BLaER1 treated with 17β-estradiol and CSF1 and Interleukin-3, amounts not matched to agents 10 nM and 100 nM (cell line): ENCODE data around the gene TRIM2.
"Not testable (repeated sequence)": the region's sequence is repeated elsewhere in the genome, so short reads cannot be mapped to it uniquely, and the experiment has no call there.

Source experiments
- H3K27ac ChIP-seq, 11 experiments: shearing (Covaris generic); formaldehyde crosslinking; 2 replicates each; pipeline ENCODE4 v1.8.1; 2022
- H3K27me3 ChIP-seq, 11 experiments: shearing (Covaris generic); formaldehyde crosslinking; 2 replicates each; pipeline ENCODE4 v1.8.1; 2022
- H3K36me3 ChIP-seq, 11 experiments: shearing (Covaris generic); formaldehyde crosslinking; 2 replicates each; pipeline ENCODE4 v1.8.1; 2022
- H3K4me1 ChIP-seq, 10 experiments: shearing (Covaris generic); formaldehyde crosslinking; 2 replicates each; pipeline ENCODE4 v1.8.1; 2022
- H3K4me2 ChIP-seq, 11 experiments: shearing (Covaris generic); formaldehyde crosslinking; 2 replicates each; pipeline ENCODE4 v1.8.1; 2022
- H3K4me3 ChIP-seq, 10 experiments: shearing (Covaris generic); formaldehyde crosslinking; 2 replicates each; pipeline ENCODE4 v1.8.1; 2022
- H3K9ac ChIP-seq, 11 experiments: shearing (Covaris generic); formaldehyde crosslinking; 2 replicates each; pipeline ENCODE4 v1.8.1; 2022
- H3K9me3 ChIP-seq, 11 experiments: shearing (Covaris generic); formaldehyde crosslinking; replicated peaks in 1 of 11; 2 replicates each; pipeline ENCODE4 v1.8.1; 2022
- H4K20me1 ChIP-seq, 11 experiments: shearing (Covaris generic); formaldehyde crosslinking; 2 replicates each; pipeline ENCODE4 v1.8.1; 2022
- Cebpa-rat ChIP-seq, 11 experiments: shearing (Covaris generic); IDR thresholded peaks; 2 replicates each; pipeline ENCODE4 v1.8.1; 2022

The TRIM2 gene

DNA sequence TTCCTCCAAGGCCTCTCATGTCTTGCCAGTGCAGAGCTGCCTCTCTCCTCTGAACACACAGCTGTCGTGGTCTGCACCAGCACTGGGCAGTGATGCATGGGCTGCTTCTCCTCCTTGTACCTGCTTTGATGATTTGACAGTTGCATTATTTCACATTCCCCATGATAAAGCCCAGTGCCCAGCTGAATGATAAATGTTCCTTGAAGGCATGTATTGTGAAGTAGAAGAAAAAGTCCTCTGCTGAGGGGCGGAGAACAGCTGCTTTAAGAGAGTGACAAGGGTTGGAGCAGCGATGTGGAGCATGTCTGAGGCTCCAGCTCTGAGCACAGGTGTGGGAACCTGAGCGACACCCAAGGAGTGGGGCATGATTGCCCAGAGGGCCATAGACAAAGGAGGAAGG lies 21.1 kb upstream of the TRIM2 start:
- Histone ChIP-seq H3K9ac (no peak overlapping the region), H3K4me2 (peak overlapping the region in 4 of 11 experiments; percentile 2 to 8 (median 4); a peak in 1 of 22 replicates), H3K4me3 (no peak overlapping the region), H3K9me3 (no peaks in the 10 kb centered on the region), H3K4me1 (peaks cover 0 to 19% (median 7%) of the 10 kb centered on the region in 10 experiments; a peak in 7 of 20 replicates), H3K27me3 (no peaks in the 10 kb centered on the region), H3K36me3 (no peaks in the 10 kb centered on the region), H4K20me1 (no peaks in the 10 kb centered on the region), H3K27ac (no peak overlapping the region)
- no peak for TF ChIP-seq Cebpa-rat (IDR thresholded peaks at IDR 0.05)

DNA sequence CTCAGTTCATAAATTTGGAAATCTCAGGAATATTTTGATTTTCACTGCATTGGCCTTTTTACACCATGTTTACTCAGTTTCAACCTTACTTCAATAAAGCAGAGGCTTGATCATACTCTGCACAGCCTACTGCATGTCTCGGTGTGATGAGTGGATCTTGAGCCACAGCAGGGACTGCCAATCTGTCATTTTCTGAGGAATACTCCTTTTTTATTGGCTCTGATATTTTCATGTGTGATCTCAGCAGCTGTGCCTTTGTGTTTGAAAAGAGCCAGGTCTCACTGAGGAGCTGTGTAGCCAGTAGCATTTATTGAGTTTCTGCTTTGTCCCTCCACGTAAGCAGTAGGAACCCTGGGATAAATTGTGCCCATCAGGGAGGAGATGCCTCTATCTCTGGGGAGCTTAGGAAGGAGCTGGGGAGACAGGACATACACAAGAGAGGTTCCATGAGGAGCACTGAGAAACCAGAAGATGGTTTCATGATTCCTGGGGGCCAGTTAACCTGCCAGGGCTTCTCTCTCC lies 18.9 kb upstream of the TRIM2 start:
- Histone ChIP-seq H3K36me3 (no peaks in the 10 kb centered on the region), H3K27me3 (no peaks in the 10 kb centered on the region)
- TF ChIP-seq Cebpa-rat (IDR thresholded peaks at IDR 0.05): no peak

DNA sequence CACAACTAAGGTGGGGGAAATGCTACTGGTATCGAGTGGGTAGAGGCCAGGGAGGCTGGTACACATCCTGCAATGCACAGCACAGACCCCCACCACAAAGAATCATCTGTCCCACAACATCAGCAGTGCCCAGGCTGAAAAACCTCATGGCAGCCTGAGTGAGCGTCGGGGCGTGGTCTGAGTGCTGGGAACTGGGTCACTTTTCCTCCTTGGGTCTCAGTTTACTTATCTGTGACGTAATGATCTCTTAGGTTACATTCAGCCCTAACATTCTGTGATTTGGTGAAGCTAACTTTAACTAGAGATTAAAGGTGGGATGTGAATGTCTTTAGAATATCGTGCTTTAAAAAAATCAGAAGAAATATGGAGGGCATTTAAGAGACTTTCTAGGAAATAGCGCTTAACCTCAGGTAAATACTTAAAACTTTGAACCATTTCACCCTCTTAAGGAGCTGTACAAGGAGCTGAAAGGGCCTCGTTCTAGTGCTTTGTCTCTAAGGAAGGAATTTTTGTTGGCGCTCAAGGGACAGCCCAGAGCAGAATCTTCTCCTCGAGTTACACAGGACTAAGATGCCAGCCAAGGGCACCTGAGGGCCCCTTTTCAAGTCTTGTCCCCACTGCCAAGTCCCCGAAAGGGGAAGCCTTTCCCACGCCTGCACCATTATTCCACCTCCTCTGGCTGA lies 18.1 kb upstream of the TRIM2 start:
- TF ChIP-seq Cebpa-rat (IDR thresholded peaks at IDR 0.05): no peak
- H3K9me3 ChIP-seq: no peaks in the 10 kb centered on the region
- H4K20me1 ChIP-seq: no peaks in the 10 kb centered on the region
- no peak overlapping the region for H3K9ac ChIP-seq
- H3K4me2 ChIP-seq: no peak overlapping the region
- no peaks in the 10 kb centered on the region for H3K36me3 ChIP-seq
- peaks cover 0 to 19% (median 7%) of the 10 kb centered on the region in 10 experiments; a peak in 7 of 20 replicates for H3K4me1 ChIP-seq
- no peaks in the 10 kb centered on the region for H3K27me3 ChIP-seq
- H3K27ac ChIP-seq: no peak overlapping the region
- no peak overlapping the region for H3K4me3 ChIP-seq

More for the DNA sequence above, 18.9 kb upstream of the TRIM2 start:
- Histone ChIP-seq H4K20me1 (no peaks in the 10 kb centered on the region), H3K4me3 (no peak overlapping the region), H3K27ac (no peak overlapping the region), H3K9ac (no peak overlapping the region), H3K4me1 (peaks cover 0 to 19% (median 7%) of the 10 kb centered on the region in 10 experiments; a peak in 7 of 20 replicates), H3K4me2 (no peak overlapping the region), H3K9me3 (no peaks in the 10 kb centered on the region)

DNA sequence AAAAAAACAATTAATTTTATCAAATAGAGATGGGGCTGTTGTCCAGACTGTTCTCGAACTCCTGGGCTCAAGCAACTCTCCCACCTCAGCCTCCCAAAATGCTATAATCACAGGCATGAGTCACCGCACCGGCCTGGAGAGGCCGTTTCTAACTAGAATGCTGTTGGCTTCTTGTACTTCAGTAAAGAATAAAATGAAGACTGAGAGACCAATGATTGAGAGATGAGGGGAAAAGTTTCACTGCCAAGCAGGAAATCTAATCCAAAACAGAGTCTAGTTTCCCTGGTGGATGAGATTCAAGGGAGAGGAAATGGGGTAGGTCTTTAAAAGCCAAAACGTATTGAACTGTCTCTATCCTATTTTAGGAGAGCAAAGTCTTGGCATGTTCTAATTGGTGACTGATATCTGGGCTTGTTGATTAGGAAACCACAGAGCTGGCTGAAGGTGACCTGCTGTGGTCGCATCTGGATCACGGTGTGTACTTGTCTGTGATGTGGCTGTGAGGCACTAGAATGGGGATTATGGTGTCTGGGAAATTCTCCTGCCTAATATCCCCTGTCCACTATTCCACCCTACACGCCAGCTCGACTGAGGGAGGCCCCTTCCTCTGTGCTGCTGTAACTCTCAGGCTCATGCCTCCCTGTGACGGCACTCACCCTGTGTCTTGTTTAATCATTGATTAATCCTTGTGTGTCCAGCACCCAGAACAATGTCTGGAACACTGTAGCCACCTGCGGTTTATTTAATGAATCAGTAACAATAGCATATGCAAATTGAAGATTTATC lies 15.0 kb upstream of the TRIM2 start:
- no peak overlapping the region for H3K27ac ChIP-seq
- H3K4me1 ChIP-seq: 0 out of 20 replicates have a peak, but pooled peaks cover 0 to 3% (median 0%) of the 10 kb centered on the region in 10 experiments
- no peaks in the 10 kb centered on the region for H4K20me1 ChIP-seq
- no peak overlapping the region for H3K9ac ChIP-seq
- H3K4me3 ChIP-seq: no peak overlapping the region
- no peaks in the 10 kb centered on the region for H3K27me3 ChIP-seq
- H3K4me2 ChIP-seq: no peak overlapping the region
- H3K36me3 ChIP-seq: no peaks in the 10 kb centered on the region
- H3K9me3 ChIP-seq: no peaks in the 10 kb centered on the region
- no peak for TF ChIP-seq Cebpa-rat (IDR thresholded peaks at IDR 0.05)

DNA sequence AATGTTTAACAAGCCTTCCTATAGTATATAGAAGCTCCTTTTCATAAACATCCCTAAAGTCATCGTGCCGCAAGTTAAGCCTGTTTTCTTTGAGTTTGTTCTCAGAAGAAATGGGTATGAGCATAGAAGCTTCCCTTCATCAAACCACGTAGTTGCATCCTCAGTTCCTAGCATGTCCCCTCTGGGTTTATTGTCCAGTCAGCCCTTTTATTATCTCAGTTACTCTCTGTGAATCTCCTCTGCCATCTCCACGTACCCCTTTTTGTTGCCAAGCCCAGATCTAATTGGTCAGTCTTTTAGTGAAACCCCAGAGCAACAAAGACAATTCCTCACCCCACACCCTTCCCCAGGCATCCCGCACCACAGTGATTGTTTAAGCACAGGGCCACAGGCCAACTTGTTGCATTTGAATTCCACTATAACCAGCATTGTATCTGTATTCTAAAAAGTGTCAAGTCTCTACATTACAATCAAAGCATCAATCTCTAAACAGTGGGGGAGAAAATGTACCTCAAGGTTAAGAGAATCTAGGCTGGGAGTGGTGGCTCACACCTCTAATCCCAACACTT lies 12.4 kb upstream of the TRIM2 start:
- H3K4me3 ChIP-seq: no peak overlapping the region
- no peak overlapping the region for H3K9ac ChIP-seq
- H3K9me3 ChIP-seq: no peaks in the 10 kb centered on the region
- H3K36me3 ChIP-seq: no peaks in the 10 kb centered on the region
- no peaks in the 10 kb centered on the region for H3K27me3 ChIP-seq
- no peaks in the 10 kb centered on the region for H4K20me1 ChIP-seq
- H3K4me1 ChIP-seq: no peaks in the 10 kb centered on the region
- no peak overlapping the region for H3K4me2 ChIP-seq
- no peak overlapping the region for H3K27ac ChIP-seq
- no peak for TF ChIP-seq Cebpa-rat (IDR thresholded peaks at IDR 0.05)

DNA sequence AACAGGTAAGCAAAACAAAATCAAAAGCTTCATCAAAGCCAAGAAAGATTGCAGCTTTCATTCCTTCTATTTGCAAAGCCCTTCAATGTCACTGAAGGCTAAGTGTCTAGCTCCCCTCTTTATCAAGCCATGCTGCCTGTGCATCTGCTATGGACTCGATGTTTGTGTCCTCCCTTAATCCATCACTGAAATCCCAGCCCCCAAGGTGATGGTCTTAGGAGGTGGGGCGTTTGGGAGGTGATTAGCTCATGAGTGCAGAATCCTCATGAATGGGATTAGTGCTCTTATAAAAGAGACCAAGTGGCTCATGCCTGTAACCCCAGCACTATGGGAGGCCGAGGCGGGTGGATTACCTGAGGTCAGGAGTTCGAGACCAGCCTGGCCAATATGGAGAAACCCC lies 6.9 kb upstream of the TRIM2 start:
- no peak overlapping the region for H3K4me3 ChIP-seq

DNA sequence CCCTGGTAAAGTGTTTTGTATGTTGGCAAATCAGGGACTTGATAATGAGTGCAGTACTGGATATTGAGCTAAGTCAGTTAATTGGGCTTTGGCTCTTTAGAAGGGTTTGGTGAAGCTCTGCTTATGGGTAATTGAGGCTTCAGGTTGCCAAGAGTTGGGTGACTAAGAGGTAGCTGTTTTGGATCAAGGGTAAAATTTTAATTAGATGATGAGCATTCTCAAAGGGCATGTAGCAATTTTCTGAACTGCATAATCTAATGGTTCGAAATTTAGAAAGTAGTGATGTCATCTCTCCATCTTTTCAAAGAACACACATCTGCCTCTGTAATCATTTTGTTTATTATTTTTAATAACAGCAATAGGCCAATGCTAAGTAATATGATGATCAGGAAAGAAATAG lies 5.5 kb upstream of the TRIM2 start:
- H3K27ac ChIP-seq: no peak overlapping the region
- H4K20me1 ChIP-seq: no peaks in the 10 kb centered on the region
- no peaks in the 10 kb centered on the region for H3K9me3 ChIP-seq
- H3K4me3 ChIP-seq: no peak overlapping the region
- H3K4me1 ChIP-seq: no peaks in the 10 kb centered on the region
- no peaks in the 10 kb centered on the region for H3K36me3 ChIP-seq
- TF ChIP-seq Cebpa-rat (IDR thresholded peaks at IDR 0.05): no peak
- no peak overlapping the region for H3K9ac ChIP-seq
- H3K4me2 ChIP-seq: no peak overlapping the region
- H3K27me3 ChIP-seq: no peaks in the 10 kb centered on the region

More for the DNA sequence above, 6.9 kb upstream of the TRIM2 start:
- Histone ChIP-seq H3K4me1 (no peaks in the 10 kb centered on the region), H3K4me2 (no peak overlapping the region), H3K27ac (no peak overlapping the region), H3K9ac (no peak overlapping the region), H3K9me3 (no peaks in the 10 kb centered on the region), H4K20me1 (no peaks in the 10 kb centered on the region), H3K36me3 (no peaks in the 10 kb centered on the region), H3K27me3 (no peaks in the 10 kb centered on the region)
- no peak for TF ChIP-seq Cebpa-rat (IDR thresholded peaks at IDR 0.05)

DNA sequence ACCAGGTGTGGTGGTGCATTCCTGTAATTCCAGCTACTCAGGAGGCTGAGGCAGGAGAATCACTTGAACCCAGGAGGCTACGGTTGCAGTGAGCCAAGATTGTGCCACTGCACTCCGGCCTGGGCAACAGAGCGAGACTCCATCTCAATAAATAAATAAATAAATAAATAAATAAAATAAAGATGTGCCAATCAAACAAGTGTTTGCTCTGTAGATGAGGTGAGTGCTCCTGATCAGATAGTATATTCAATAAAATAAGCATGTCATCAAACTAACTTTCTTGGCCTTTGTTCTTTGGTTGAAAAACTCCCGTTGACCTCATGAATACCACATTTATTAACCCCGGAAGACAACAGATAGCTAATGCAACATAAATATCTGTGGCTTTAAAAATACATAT lies 497 bp upstream of the TRIM2 start:
- H3K27ac ChIP-seq, H3K4me3 ChIP-seq: not testable (repeated sequence)

More for the DNA sequence above, 497 bp upstream of the TRIM2 start:
- H3K36me3 ChIP-seq, H4K20me1 ChIP-seq, H3K27me3 ChIP-seq, H3K9me3 ChIP-seq, H3K9ac ChIP-seq: not testable (repeated sequence)
- H3K4me1 ChIP-seq: peaks cover 0 to 16% (median 11%) of the 10 kb centered on the region in 10 experiments; a peak in 13 of 20 replicates
- 0 out of 22 replicates have a peak overlapping the region, but pooled peaks of 1 of the 11 experiments have one; percentile 68 for H3K4me2 ChIP-seq
